HEK293 (cell line): ENCODE data around the gene RNF187.
A peak's percentile ranks its signal among the peaks of the same experiment; 100 is the strongest.

ENCODE experiments used
- CTCF ChIA-PET: fragments of 350-600 bp; formaldehyde crosslinking; extraction: SDS; loops from one replicate; lab custom pipeline; 2021; ENCODE audit warnings: antibody characterized with exemption; lab: Yijun Ruan, JAX
- POLR2A ChIA-PET: fragments of 300-600 bp; formaldehyde crosslinking; extraction: SDS; loops from one replicate; lab custom pipeline; 2020; ENCODE audit warnings: antibody characterized with exemption, inconsistent platforms; lab: Yijun Ruan, JAX
- H3K27ac ChIP-seq: fragments of 200-500 bp; sonication (Bioruptor generic); 2 replicates; pipeline ENCODE4 v1.5.1; 2014; ENCODE audit warnings: low read depth, low read length, control low read depth, inconsistent platforms; ENCODE audit errors: extremely low read depth
- H3K36me3 ChIP-seq, 2 experiments: fragments of 200-500 bp in 1 of 2; sonication (Bioruptor generic) in 1 of 2; 1 replicate in 1 of 2; 2 replicates in 1 of 2; pipeline ENCODE4 v1.5.1; 2014 to 2017; ENCODE audit warnings: inconsistent platforms in 2 of 2, low read length in 2 of 2; ENCODE audit not compliant: control insufficient read depth in 2 of 2, insufficient read depth in 1 of 2
- H3K4me1 ChIP-seq: fragments of 200-500 bp; sonication (Bioruptor generic); 2 replicates; pipeline ENCODE4 v1.5.1; 2014; ENCODE audit warnings: mild to moderate bottlenecking, low read length, inconsistent platforms; ENCODE audit not compliant: control insufficient read depth, insufficient read depth
- H3K4me3 ChIP-seq: 2 replicates; pipeline ENCODE4 v1.5.1; 2011; ENCODE audit warnings: low read depth, mild to moderate bottlenecking, control low read depth, low read length, moderate library complexity
- H3K9me3 ChIP-seq: fragments of 200-500 bp; sonication (Bioruptor generic); 2 replicates; pipeline ENCODE4 v1.5.1; 2014; ENCODE audit warnings: low read depth, low read length, inconsistent platforms; ENCODE audit not compliant: control insufficient read depth, insufficient read depth
- SP3 ChIP-seq: fragments of 450-650 bp; formaldehyde crosslinking; IDR thresholded peaks from 2 replicates; pipeline ENCODE4 v1.5.1; 2016; ENCODE audit warnings: missing biosample characterization, missing genetic modification characterization
- ZBTB21 ChIP-seq: fragments of 450-650 bp; formaldehyde crosslinking; IDR thresholded peaks from 2 replicates; pipeline ENCODE4 v1.5.1; 2017; ENCODE audit warnings: missing biosample characterization, missing genetic modification characterization
- ZBTB8A ChIP-seq: fragments of 450-650 bp; formaldehyde crosslinking; IDR thresholded peaks from 2 replicates; pipeline ENCODE4 v1.5.1; 2016; ENCODE audit warnings: missing biosample characterization, missing genetic modification characterization
- ZNF112 ChIP-seq: fragments of 450-650 bp; formaldehyde crosslinking; IDR thresholded peaks from 2 replicates; pipeline ENCODE4 v1.5.0; 2017; ENCODE audit warnings: missing biosample characterization, missing genetic modification characterization
- ZNF133 ChIP-seq: fragments of 450-650 bp; formaldehyde crosslinking; IDR thresholded peaks from 2 replicates; pipeline ENCODE4 v1.5.1; 2016; ENCODE audit warnings: missing biosample characterization, missing genetic modification characterization
- ZNF37A ChIP-seq: fragments of 450-650 bp; IDR thresholded peaks from 2 replicates; pipeline ENCODE4 v1.5.1; 2018; ENCODE audit warnings: missing biosample characterization, missing genetic modification characterization
- ZNF423 ChIP-seq: fragments of 450-650 bp; formaldehyde crosslinking; IDR thresholded peaks from 2 replicates; pipeline ENCODE4 v1.5.1; 2016; ENCODE audit warnings: missing biosample characterization, missing genetic modification characterization
- ZNF792 ChIP-seq: fragments of 450-650 bp; formaldehyde crosslinking; IDR thresholded peaks from 2 replicates; pipeline ENCODE4 v1.5.1; 2016; ENCODE audit warnings: missing biosample characterization, missing genetic modification characterization
- TF ChIP-seq, protein P1 (sequence below): fragments of 450-650 bp; formaldehyde crosslinking; IDR thresholded peaks from 2 replicates; pipeline ENCODE4 v1.5.1; 2016; ENCODE audit warnings: missing biosample characterization, missing genetic modification characterization
- TF ChIP-seq, protein P2 (sequence below): fragments of 450-650 bp; formaldehyde crosslinking; IDR thresholded peaks from 2 replicates; pipeline ENCODE4 v1.5.1; 2016; ENCODE audit warnings: missing biosample characterization, missing genetic modification characterization, borderline replicate concordance
- TF ChIP-seq, protein P3 (sequence below): fragments of 450-650 bp; formaldehyde crosslinking; IDR thresholded peaks from 2 replicates; pipeline ENCODE4 v1.5.1; 2017; ENCODE audit warnings: missing biosample characterization, missing genetic modification characterization
- TF ChIP-seq, protein P4 (sequence below): fragments of 450-650 bp; formaldehyde crosslinking; IDR thresholded peaks from 2 replicates; pipeline ENCODE4 v1.5.1; 2017; ENCODE audit warnings: missing biosample characterization, missing genetic modification characterization
- TF ChIP-seq, protein P5 (sequence below): fragments of 450-650 bp; IDR thresholded peaks from 2 replicates; pipeline ENCODE4 v1.5.1; 2018; ENCODE audit warnings: missing biosample characterization, mild to moderate bottlenecking, missing genetic modification characterization
- TF ChIP-seq, protein P6 (sequence below): fragments of 450-650 bp; formaldehyde crosslinking; IDR thresholded peaks from 2 replicates; pipeline ENCODE4 v1.5.1; 2016; ENCODE audit warnings: missing biosample characterization, missing genetic modification characterization
- TF ChIP-seq, protein P7 (sequence below): fragments of 450-650 bp; formaldehyde crosslinking; IDR thresholded peaks from 2 replicates; pipeline ENCODE4 v1.5.1; 2016; ENCODE audit warnings: missing biosample characterization, missing genetic modification characterization
- TF ChIP-seq, protein P8 (sequence below): fragments of 450-650 bp; formaldehyde crosslinking; IDR thresholded peaks from 2 replicates; pipeline ENCODE4 v1.5.1; 2016; ENCODE audit warnings: missing biosample characterization, missing genetic modification characterization

RNF187 gene

DNA sequence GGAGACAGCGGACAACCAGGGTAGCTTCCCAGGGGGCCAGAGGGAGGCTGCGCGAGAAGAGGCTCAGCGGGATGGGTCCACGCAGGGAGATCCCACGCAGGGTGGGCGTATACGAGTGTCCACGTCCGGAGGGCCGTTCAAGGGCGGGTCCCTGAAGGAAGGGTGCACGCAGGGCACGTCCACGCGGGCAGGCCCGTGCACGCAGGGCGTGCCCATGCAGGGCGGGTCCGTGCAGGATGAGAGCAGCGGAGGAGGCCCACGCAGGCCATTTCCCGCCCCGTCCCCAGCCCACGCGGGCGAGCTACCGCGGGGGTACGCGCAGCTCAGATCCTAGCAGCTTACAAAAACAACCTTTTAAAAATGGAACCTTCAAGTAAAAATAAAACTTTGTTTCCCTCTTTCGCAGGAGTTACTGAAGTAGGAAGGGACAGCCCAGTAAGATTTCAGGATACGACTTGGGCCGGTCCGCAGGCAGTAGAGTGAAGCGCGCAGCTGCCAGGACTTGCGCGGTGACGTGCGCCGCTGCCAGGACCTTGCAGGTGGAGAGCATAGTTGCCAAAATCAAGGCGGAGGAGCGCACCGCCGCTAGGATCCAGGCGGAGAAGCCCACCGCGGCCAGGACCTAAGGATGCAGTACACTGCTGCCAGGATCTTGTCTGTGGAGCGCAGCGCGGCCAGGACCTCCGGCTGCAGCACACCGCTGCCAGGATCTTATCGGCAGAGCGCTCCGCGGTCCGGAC lies 416 bp upstream of the RNF187 start (continued):
- TF ChIP-seq ZNF112 (tag by site-specific recombination) (no peak), ZNF792 (tag by site-specific recombination) (peak; percentile 68; the same call in 1 of the 2 replicates), ZNF133 (peak; percentile 27; the same call in 1 of the 2 replicates), ZNF423 (0 out of 2 replicates have a peak, but pooled peaks have one; percentile 15), ZNF37A (no peak), ZBTB21 (tag by site-specific recombination) (peak; percentile 80)
- TF ChIP-seq, protein P1, sequence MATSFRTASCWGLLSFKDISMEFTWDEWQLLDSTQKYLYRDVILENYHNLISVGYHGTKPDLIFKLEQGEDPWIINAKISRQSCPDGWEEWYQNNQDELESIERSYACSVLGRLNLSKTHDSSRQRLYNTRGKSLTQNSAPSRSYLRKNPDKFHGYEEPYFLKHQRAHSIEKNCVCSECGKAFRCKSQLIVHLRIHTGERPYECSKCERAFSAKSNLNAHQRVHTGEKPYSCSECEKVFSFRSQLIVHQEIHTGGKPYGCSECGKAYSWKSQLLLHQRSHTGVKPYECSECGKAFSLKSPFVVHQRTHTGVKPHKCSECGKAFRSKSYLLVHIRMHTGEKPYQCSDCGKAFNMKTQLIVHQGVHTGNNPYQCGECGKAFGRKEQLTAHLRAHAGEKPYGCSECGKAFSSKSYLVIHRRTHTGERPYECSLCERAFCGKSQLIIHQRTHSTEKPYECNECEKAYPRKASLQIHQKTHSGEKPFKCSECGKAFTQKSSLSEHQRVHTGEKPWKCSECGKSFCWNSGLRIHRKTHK, result no peak
- TF ChIP-seq, protein P2, sequence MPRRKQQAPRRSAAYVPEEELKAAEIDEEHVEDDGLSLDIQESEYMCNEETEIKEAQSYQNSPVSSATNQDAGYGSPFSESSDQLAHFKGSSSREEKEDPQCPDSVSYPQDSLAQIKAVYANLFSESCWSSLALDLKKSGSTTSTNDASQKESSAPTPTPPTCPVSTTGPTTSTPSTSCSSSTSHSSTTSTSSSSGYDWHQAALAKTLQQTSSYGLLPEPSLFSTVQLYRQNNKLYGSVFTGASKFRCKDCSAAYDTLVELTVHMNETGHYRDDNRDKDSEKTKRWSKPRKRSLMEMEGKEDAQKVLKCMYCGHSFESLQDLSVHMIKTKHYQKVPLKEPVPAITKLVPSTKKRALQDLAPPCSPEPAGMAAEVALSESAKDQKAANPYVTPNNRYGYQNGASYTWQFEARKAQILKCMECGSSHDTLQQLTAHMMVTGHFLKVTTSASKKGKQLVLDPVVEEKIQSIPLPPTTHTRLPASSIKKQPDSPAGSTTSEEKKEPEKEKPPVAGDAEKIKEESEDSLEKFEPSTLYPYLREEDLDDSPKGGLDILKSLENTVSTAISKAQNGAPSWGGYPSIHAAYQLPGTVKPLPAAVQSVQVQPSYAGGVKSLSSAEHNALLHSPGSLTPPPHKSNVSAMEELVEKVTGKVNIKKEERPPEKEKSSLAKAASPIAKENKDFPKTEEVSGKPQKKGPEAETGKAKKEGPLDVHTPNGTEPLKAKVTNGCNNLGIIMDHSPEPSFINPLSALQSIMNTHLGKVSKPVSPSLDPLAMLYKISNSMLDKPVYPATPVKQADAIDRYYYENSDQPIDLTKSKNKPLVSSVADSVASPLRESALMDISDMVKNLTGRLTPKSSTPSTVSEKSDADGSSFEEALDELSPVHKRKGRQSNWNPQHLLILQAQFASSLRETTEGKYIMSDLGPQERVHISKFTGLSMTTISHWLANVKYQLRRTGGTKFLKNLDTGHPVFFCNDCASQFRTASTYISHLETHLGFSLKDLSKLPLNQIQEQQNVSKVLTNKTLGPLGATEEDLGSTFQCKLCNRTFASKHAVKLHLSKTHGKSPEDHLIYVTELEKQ, result peak; percentile 28; the same call in 1 of the 2 replicates
- TF ChIP-seq, all 188 proteins: peak for 99

DNA sequence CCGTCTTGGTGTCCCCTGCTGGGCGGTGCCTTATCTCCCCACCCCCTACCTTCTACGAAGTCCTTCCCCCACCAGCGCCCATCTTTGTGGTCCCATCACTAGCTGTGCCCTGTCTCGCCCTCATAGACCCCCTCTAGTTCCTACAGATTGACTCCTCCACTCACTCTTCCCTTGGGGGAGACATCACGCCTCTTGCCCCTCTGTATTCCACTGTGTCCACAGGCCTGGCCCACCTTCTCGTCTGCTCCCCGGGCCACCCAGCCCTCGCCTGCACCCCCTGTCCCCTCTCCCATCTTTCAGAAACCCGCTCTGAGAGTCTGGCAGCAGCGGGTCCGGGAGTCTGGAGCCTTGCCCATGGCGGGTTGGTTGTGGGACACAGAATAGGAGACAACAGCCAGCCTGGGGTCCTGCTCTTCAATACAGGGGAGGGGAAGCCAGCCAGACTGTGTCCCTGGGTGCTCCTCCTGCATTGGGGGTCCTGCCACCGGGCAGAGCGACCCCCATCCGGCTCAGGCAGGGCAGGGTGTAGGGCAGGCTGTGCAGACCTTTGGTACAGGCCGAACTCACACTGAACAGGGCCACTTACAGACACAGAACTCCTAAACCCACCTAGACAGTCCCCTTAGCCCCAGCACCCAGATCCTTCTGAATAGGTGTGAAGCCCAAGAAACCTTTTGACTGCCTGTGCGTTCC lies 1.1 kb downstream of the RNF187 start:
- Histone ChIP-seq H3K9me3 (no peaks in the 10 kb centered on the region), H3K27ac (peak overlapping the region; percentile 25; the same call in 1 of the 2 replicates), H3K36me3 (peaks cover 24 to 42% of the 10 kb centered on the region in 2 experiments; a peak in 2 of 3 replicates), H3K4me3 (peak overlapping the region; percentile 79), H3K4me1 (peaks cover 7% of the 10 kb centered on the region)
- POLR2A ChIA-PET, result interaction anchor here (0.6 kb wide), 2 partner anchors 76 to 381 kb away, joined by 4 to 8 read pairs; no protein-coding TSS in a partner anchor
- CTCF ChIA-PET, result interaction anchor here (0.7 to 3.1 kb wide), 3 partner anchors 12 to 28 kb away, joined by 4 to 23 read pairs (median 4); no protein-coding TSS in a partner anchor
- TF ChIP-seq, protein P3, sequence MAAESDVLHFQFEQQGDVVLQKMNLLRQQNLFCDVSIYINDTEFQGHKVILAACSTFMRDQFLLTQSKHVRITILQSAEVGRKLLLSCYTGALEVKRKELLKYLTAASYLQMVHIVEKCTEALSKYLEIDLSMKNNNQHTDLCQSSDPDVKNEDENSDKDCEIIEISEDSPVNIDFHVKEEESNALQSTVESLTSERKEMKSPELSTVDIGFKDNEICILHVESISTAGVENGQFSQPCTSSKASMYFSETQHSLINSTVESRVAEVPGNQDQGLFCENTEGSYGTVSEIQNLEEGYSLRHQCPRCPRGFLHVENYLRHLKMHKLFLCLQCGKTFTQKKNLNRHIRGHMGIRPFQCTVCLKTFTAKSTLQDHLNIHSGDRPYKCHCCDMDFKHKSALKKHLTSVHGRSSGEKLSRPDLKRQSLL (tag by site-specific recombination), result no peak
- TF ChIP-seq, protein P4, sequence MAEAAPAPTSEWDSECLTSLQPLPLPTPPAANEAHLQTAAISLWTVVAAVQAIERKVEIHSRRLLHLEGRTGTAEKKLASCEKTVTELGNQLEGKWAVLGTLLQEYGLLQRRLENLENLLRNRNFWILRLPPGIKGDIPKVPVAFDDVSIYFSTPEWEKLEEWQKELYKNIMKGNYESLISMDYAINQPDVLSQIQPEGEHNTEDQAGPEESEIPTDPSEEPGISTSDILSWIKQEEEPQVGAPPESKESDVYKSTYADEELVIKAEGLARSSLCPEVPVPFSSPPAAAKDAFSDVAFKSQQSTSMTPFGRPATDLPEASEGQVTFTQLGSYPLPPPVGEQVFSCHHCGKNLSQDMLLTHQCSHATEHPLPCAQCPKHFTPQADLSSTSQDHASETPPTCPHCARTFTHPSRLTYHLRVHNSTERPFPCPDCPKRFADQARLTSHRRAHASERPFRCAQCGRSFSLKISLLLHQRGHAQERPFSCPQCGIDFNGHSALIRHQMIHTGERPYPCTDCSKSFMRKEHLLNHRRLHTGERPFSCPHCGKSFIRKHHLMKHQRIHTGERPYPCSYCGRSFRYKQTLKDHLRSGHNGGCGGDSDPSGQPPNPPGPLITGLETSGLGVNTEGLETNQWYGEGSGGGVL, result peak; percentile 95
- TF ChIP-seq, protein P5, sequence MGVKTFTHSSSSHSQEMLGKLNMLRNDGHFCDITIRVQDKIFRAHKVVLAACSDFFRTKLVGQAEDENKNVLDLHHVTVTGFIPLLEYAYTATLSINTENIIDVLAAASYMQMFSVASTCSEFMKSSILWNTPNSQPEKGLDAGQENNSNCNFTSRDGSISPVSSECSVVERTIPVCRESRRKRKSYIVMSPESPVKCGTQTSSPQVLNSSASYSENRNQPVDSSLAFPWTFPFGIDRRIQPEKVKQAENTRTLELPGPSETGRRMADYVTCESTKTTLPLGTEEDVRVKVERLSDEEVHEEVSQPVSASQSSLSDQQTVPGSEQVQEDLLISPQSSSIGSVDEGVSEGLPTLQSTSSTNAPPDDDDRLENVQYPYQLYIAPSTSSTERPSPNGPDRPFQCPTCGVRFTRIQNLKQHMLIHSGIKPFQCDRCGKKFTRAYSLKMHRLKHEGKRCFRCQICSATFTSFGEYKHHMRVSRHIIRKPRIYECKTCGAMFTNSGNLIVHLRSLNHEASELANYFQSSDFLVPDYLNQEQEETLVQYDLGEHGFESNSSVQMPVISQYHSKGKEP (tag by site-specific recombination), result no peak
- TF ChIP-seq, protein P6, sequence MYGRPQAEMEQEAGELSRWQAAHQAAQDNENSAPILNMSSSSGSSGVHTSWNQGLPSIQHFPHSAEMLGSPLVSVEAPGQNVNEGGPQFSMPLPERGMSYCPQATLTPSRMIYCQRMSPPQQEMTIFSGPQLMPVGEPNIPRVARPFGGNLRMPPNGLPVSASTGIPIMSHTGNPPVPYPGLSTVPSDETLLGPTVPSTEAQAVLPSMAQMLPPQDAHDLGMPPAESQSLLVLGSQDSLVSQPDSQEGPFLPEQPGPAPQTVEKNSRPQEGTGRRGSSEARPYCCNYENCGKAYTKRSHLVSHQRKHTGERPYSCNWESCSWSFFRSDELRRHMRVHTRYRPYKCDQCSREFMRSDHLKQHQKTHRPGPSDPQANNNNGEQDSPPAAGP, result no peak
- peak; percentile 42; the same call in 1 of the 2 replicates for TF ChIP-seq ZBTB8A
- TF ChIP-seq SP3 (tag by site-specific recombination), result peak; percentile 68; the same call in 1 of the 2 replicates
- TF ChIP-seq, protein P7, sequence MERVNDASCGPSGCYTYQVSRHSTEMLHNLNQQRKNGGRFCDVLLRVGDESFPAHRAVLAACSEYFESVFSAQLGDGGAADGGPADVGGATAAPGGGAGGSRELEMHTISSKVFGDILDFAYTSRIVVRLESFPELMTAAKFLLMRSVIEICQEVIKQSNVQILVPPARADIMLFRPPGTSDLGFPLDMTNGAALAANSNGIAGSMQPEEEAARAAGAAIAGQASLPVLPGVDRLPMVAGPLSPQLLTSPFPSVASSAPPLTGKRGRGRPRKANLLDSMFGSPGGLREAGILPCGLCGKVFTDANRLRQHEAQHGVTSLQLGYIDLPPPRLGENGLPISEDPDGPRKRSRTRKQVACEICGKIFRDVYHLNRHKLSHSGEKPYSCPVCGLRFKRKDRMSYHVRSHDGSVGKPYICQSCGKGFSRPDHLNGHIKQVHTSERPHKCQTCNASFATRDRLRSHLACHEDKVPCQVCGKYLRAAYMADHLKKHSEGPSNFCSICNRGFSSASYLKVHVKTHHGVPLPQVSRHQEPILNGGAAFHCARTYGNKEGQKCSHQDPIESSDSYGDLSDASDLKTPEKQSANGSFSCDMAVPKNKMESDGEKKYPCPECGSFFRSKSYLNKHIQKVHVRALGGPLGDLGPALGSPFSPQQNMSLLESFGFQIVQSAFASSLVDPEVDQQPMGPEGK (tag by site-specific recombination), result peak; percentile 27; the same call in 1 of the 2 replicates
- TF ChIP-seq, protein P8, sequence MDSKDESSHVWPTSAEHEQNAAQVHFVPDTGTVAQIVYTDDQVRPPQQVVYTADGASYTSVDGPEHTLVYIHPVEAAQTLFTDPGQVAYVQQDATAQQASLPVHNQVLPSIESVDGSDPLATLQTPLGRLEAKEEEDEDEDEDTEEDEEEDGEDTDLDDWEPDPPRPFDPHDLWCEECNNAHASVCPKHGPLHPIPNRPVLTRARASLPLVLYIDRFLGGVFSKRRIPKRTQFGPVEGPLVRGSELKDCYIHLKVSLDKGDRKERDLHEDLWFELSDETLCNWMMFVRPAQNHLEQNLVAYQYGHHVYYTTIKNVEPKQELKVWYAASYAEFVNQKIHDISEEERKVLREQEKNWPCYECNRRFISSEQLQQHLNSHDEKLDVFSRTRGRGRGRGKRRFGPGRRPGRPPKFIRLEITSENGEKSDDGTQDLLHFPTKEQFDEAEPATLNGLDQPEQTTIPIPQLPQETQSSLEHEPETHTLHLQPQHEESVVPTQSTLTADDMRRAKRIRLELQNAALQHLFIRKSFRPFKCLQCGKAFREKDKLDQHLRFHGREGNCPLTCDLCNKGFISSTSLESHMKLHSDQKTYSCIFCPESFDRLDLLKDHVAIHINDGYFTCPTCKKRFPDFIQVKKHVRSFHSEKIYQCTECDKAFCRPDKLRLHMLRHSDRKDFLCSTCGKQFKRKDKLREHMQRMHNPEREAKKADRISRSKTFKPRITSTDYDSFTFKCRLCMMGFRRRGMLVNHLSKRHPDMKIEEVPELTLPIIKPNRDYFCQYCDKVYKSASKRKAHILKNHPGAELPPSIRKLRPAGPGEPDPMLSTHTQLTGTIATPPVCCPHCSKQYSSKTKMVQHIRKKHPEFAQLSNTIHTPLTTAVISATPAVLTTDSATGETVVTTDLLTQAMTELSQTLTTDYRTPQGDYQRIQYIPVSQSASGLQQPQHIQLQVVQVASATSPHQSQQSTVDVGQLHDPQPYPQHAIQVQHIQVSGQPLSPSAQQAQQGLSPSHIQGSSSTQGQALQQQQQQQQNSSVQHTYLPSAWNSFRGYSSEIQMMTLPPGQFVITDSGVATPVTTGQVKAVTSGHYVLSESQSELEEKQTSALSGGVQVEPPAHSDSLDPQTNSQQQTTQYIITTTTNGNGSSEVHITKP (tag by site-specific recombination), result peak; percentile 86
